HG02623 (cell line): ENCODE measurements around the gene HMGXB4.
A peak's percentile ranks its signal among the peaks of the same experiment; 100 is the strongest.

Experiments used
- ATAC-seq: cut with Tn5 transposase; IDR thresholded peaks from one replicate; pipeline ENCODE4 v1.9.1; 2021; ENCODE audit warnings: moderate library complexity; ENCODE audit not compliant: unreplicated experiment

HMGXB4 gene

DNA sequence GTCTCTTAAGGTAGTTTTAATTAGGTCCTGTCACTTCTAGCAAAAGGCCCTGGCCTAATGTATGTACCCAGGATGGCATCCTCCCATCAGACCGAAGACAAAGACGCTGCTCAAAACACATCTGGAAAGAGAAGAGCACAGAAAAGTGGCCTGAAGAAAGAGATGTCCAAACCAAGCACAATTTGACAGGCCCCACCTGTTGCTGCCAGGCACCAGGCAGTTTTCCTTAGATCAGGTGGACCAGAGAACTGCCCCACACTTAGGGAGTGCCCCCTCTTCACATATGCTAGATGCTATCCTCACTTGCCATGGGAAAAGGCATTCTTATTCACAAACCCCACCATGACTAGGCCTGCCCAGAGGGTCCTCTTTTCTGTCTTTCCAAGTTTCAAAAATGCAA lies 3.3 kb upstream of the HMGXB4 start:
- ATAC-seq: no peak

DNA sequence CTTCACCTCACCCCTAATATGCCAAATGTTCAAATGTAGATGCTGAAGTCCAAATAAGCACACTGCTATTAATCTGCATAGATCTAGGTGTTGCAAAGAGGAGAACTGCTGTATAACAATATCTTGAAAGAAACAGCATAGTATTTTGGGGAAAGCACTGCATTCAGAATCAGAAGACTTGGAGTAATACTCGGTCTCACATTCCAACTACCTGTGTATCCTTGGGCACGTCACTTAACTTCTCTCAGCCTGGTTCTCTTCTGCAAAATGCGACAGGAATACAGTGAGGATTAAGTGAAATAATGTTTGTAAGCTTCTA lies 332 bp upstream of the HMGXB4 start:
- peak; percentile 3 for ATAC-seq

DNA sequence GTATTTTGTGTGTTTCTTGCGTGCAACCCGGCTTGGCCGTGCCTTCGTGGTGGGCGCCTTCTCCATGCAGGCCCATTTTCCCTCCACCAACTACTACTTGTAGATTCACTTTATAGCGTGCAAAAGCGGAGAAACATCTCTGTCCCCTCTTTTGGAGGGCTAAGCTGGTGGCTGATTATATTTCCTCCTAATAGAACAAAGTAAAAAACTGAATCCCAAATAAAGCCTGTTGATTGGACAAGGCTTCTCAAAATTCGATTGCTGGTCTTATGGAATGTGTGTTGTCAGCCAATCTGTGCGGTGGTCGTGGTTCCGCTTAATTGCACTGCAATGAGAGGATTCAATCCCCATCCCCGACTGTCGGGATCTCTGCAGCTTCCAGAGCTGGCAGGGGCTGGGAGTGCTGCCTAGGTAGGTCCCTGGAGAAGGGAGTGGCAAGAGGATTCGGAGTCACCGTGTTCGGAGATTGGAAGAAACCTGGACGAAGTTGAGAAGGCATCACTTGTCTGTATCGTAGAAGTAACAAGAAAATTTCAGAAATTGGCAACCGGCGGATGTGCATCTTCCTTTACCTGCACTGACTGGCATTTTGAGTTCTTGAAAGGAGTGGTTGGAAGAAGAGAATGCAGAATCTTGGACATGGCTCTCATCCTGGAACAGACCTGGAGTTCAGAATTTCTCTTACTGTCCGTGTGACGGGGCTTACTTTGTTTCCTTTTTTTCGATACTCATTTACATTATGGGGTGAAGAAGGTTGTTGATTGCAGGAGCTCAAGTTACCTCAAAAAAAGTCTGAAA lies 1.1 kb downstream of the HMGXB4 start:
- ATAC-seq: no peak

DNA sequence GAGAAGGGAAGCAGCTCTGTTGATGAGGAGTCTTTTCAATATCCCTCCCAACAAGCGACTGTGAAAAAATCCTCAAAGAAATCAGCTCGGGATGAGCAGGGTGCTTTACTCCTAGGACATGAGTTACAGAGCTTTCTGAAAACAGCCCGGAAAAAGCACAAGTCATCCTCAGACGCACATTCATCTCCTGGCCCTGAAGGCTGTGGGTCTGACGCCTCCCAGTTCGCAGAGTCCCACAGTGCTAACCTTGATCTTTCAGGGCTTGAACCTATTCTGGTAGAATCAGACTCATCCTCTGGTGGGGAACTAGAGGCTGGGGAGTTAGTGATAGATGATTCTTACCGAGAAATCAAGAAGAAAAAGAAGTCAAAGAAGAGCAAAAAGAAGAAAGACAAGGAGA lies 7.7 kb downstream of the HMGXB4 start:
- ATAC-seq: no peak

DNA sequence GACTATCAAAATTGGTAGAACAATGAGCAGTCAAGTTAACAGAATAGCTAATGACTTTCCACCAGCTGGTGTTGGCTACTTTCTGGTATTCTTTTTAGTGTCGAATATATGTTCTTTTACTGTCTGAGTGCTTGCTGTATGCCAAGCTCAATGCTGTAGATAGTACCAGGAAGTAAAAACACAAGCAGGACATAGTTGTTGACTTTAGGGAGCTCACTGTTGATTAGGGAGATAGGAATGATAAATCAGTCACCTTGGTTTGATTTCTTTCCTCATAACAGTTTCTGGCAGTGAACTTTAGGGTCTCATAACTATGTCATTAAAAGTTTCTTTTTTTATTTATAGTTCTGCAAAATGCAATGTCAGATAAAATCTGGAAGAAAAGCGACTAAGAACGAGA lies 9.0 kb downstream of the HMGXB4 start:
- ATAC-seq: no peak

DNA sequence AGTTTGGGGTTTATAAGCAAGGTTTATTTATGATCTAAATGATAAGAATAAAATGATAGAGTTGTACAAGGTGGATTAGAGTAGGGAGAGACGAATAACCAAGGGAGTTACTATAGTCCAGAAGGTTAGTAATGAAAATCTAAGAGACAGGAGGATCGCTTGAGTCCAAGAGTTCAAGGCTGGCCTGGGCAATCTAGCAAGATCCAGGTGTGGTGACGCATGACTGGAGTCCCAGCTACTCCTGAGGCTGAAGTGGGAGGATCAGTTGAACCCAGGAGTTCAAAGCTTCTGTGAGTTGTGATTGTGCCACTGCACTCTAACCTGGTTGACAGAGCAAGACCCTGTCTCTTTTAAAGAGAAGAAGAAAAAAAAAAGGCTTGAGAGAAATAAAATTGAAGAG lies 12.3 kb downstream of the HMGXB4 start:
- ATAC-seq: no peak

DNA sequence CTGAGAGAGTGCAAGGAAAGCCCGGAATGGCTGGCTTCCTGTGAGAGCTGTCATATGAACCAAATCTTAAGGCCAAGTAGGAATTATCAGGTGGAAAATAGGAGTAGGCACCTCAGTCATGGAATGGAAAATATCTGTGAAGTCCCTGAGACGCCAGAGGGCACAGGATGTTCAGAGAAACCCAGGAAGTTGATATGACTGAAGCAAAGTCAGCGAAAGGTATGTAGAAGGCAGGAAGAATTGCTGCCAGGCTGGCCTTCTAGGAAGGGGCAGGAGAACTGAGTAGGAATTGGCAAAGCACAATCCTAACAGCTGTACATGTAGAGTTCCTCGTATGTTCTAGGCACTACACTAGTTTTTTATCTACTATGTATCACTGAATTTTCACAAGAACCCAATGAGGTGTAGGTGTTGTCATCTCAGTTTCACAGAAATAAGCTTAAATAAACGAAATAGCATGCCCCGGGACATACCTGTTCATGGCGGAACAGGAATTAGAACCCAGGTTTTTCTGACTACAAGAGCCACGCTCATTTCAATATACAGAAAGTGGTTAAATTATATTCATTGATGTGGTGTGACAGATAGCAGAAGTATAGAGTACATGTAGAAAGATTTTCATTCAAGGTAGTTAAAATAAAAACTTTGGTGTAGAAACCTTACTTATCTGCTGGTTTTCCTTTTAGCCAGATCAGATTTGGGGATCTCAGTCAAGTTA lies 17.0 kb downstream of the HMGXB4 start:
- ATAC-seq: no peak

DNA sequence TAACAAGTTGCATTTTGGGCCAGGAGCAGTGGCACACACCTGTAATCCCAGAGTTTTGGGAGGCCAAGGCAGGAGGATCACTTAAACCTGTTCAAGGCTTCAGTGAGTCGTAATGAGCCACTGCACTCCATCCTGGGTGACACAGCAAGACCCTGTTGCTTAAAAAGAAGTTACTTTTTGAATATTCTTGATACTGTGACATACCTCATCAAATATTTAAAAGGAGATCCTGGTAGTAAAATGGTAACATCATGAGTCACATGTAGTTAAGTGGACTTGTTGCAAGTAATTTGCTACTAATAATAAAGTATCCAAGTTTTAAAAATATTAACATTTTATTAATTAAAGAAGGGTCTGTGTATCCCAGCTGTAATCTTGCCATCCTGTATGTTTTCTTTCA lies 18.3 kb downstream of the HMGXB4 start:
- no peak for ATAC-seq

DNA sequence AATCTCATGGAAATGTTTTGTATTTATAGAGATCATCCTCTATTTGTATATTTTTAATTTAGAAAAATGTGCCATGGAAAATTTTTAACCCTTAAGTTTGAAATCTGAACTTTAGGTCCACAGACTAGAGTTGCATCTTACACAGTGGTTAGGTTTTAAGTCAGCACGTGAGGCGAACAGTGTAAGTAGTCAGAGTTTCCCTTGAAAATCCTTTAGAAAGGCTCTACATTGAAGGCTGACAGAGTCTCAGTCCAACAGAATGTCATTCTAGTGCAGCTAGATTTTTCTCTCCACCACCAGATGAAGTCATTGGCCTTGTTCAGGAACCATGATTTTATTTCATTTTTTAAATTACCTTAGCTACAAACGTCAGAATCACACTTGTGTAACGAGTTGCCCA lies 18.7 kb downstream of the HMGXB4 start:
- no peak for ATAC-seq

DNA sequence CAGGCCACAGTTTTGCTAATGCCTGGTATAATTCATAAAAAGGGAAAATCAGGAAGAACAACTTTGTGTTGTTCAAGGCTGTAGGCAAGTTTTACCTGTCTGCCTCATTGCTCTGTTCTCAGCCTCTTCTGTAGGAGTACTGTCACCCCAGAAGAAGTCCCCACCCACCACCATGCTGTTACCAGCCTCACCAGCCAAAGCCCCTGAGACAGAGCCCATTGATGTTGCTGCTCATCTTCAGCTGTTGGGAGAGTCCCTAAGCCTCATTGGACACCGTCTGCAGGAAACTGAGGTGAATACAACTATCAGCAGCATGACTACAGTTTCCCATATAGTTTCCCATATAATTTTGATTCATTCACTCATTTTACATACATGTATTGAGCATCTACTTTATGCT lies 30.8 kb downstream of the HMGXB4 start:
- ATAC-seq: no peak

DNA sequence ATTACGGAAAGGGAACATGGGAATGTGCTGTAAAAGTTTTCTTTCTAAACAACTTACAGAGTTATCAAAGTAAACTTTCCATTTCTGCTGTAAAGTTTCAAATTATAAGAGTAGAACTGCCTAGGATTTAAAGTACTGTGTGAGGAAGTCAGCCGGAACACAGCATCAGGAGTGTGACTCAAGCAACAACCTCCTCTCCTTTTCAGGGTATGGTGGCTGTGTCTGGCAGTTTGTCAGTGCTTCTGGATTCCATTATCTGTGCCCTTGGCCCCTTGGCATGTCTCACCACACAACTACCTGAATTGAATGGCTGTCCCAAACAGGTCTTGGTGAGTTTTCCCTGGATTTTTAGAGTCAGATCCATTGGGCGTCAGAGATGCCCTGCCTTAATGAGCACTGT lies 35.5 kb downstream of the HMGXB4 start:
- no peak for ATAC-seq

DNA sequence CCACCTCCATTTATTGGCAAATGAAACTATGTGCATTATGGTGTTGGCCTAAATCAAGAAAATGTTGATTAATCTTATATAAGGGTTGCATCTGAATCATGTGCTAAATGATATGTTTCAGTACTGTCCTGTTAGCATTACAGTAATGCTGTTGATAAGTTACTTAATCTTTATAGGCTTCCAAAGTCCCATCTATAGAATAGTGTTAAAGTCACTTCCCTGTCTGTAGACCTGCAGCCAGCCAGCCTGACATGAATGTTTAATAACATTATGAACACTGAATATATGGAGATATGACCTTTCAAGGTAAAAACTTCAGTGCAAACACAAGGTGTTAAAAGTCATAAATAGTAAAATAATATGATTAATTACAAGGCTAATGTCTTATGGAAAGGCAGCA lies 38.8 kb downstream of the HMGXB4 start:
- ATAC-seq: no peak

DNA sequence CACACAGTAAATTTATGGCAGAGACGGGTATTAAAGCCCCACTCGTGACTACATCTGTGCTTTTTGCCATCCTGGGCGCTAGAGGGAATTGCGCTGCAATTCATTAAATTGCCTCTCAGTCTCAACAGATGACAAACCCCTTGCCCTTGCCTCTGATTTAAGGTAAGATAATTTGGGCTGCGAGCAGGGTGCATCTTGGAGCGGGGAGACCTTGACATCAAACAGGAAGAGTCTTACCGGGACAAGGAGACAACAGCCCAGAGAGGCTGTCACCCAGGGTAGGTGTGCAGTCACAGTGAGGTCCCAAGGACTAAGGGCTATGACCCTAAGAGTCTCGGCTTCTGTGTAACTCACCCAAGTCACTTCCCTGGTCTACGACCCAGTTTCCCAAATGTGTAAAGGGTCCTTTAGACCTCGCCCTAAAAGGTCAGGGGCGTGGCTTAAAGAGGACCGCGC lies 42.0 kb downstream of the HMGXB4 start:
- ATAC-seq: no peak

DNA sequence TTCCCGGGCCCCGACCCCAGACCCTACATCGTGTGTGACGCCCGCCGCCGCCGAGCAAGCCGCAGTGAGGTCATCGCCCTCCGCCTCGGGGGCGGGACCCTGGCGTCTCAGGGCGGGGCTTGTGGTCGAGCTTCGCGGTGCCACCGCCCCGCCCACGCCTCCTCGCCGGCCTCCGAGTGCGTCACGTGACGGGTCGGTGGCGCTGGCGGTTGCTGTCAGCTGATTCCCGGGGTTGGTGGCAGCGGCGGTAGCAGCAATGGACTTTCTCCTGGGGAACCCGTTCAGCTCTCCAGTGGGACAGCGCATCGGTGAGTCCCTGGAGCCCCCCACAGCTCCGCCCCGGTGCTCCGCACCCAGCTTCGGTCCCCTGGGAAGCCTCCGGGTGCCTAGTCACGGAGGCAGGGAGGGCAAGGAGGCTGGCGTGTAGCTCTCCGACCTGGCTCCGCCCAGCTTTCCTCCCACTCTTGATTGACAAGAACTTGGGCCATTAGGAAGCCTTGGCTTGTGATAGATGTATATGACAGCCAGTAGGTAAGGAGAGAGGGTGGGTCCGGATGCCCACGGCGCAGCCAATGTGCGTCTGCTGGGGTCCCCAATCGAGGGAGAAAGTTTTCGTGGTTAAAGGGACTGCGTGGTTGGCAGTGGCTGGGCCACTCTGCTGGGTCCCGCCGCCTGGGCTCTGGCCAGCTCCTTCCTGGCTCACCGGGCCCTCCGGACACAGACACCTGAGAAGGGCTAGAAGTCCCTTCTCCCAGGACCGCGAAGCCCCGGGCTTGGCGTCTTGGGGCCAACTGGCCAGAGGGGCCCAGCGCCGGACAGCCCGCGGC lies 42.6 kb downstream of the HMGXB4 start, which contains the start of gene TOM1:
TSS of gene TOM1 (plus strand) at position 222 of the 827 bp plus-strand sequence. CDS start at position 257, 35 bp downstream.
- peak; percentile 94 for ATAC-seq

DNA sequence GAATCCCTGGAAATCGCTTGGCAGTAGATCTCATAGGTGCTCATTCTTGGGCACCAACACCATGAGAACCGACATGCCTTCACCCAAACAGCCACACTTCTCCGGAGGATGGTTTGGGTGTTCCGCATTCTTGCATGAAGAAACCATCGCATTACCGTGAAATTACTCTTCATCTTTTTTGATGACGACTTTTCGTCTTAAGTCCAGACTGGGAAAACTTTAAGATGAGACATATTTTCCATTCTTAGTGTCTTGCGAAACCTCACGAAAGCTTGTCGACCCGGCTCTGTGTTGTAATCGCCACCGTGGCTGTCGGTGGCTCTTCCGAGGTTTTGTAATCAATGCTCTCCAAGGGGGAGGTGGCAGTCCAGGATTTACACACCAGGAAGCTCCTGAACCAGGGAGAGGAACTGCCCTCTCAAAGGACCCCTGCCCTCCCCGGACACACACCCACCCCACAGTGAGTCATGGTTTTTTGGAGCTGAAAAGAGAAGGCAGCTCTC lies 44.1 kb downstream of the HMGXB4 start:
- ATAC-seq: no peak

DNA sequence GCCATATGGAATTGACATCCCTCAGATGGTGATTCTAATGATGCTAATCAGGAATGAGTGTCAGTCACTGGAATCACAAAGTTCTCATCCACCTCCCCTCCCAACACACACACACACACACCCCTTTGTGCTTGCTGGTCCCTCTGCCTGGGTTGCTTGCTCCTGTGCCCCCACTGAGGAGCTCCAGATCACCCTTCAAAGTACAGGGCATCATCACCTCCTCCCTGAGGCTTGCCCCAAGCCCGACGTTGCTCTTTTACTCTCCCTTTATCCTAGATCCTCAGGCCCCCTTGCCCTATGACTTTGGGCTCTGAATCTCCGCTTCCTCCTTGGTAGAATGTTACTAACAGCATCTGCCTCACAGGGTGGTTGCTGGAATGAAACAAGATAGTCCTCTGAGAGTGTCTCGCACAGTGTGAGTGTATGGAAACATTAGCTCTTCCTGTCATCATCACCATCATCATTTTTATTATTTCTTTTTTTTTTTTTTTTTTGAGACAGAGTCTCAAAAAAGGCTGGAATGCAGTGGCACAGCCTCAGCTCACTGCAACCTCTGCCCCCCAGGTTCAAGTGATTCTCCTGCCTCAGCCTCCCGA lies 45.8 kb downstream of the HMGXB4 start:
- ATAC-seq: no peak

DNA sequence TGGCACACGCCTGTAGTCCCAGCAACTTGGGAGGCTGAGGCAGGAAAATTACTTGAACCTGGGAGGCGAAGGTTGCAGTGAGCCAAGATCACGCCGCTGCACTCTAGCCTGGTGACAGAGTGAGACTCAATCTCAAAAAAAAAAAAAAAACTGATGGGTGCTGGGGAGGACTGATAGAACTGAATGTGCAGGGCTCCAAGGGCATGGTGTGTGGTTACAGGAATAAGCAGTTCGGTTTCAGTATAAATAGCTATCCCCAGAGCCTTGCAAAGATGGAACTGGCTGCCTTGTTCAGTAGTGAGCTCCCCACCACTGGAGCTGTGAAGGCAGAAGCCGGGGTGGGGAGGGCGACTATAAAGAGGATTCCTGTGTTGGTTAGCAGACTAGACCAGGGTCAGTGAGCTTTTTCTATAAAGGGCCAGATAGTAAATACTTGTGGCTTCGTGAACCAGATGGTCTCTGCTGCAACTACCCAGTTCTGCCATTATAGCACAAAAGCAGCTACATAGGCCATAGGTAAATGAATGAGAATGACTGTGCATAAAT lies 48.3 kb downstream of the HMGXB4 start:
- no peak for ATAC-seq

DNA sequence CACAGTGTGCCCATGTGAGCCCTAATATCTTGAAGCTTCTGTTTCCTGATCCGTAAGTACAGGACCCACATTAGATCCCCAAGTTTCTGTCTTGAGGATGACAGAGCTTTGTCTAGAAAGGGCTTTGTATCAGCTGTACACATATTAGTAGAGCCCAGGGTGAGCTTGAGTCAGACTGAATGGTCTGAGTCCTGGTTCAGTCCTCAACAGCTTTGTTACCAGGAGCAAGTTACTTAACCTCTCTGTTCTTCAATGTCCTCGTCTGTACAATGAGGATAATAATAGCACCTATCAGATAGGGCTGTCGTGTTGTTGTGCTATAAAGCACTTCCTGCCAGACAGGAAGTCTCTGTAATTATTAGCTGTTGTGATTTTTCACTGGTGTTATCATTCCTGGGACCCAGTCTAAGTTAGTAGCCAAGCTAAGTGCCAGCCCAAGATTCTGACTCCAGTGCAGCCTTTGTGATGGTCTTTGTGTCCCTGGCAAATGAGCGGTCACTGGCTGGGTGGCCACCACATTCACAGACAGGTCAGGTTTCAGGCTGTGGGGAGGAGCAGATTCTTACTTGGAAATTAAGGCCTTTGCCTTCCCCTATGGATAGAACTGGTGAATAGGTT lies 49.2 kb downstream of the HMGXB4 start:
- ATAC-seq: no peak

DNA sequence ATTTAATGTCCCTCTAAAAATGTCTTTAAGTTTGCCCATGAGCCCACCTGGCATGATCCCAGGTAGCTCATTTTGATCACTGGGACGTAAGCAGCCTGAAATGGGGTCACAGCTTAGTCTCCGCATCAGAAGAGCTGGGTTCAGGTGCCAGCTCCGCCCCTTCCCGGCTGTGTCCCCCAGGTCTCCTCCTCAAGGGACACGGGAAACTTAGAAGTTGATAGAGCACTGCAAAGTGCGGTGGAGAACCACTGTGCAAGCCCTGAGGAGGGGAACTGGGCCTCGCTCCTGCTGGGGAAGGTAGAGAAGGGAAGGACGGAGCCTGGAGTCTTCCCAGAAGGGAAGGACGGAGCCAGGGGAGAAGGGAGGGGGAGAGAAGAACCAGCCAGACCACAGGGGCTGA lies 50.1 kb downstream of the HMGXB4 start:
- ATAC-seq: no peak

DNA sequence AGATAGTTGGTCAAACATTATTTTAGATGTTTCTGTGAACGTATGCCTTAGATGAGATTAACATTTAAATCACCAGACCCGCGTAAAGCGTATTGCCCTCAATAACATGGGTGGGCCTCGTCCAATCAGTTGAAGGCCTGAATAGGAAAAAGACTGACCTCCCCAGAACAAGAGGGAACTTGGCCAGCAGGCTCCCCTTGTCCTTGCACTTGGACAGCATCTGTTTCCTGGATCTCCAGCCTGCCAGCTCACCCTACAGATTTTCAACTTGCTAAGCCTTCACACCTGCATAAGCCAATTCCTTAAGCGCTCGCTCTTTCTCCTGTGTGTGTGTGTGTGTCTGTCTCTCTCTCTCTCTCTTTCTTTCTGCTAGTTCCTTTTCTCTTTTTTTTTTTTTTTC lies 50.6 kb downstream of the HMGXB4 start:
- ATAC-seq: no peak
